Keratinocyte (primary cell): ENCODE measurements around the gene LPGAT1. TPM values are rescaled to one million over a fixed set of nuclear protein-coding genes. Genes with fewer than 3 reads are reported as not detected.

Experiments
- DNase-seq: peaks from one replicate; pipeline ENCODE4 v3.0.0-alpha.2; 2011; ENCODE audit warnings: low read depth, missing footprints, low spot score
- FAIRE-seq: peaks from 2 replicates; lab custom pipeline; 2011; peaks lifted over from hg19 to GRCh38; lab: Jason Lieb, UNC
- H2AFZ ChIP-seq: 2 replicates; pipeline ENCODE4 v1.6.0; 2012; ENCODE audit warnings: low read length, control low read depth, inconsistent platforms; ENCODE audit not compliant: control insufficient read depth
- H3K27ac ChIP-seq: 2 replicates; pipeline ENCODE4 v1.5.1; 2011; ENCODE audit warnings: low read length; ENCODE audit not compliant: control insufficient read depth, insufficient read depth
- H3K27me3 ChIP-seq: 3 replicates; pipeline ENCODE4 v1.6.0; 2011; ENCODE audit warnings: low read length; ENCODE audit not compliant: control insufficient read depth, insufficient read depth; ENCODE audit errors: extremely low read depth
- H3K36me3 ChIP-seq, 2 experiments: 2 replicates in 1 of 2; 3 replicates in 1 of 2; pipeline ENCODE4 v1.5.1; 2011; ENCODE audit warnings: low read length in 2 of 2, mild to moderate bottlenecking in 1 of 2; ENCODE audit not compliant: control insufficient read depth in 2 of 2, insufficient read depth in 2 of 2; ENCODE audit errors: extremely low read depth in 1 of 2
- H3K4me1 ChIP-seq: 3 replicates; pipeline ENCODE4 v1.5.1; 2011; ENCODE audit warnings: low read length; ENCODE audit not compliant: control insufficient read depth, insufficient read depth; ENCODE audit errors: extremely low read depth
- H3K4me2 ChIP-seq: 3 replicates; pipeline ENCODE4 v1.6.0; 2011; ENCODE audit warnings: low read depth, low read length; ENCODE audit not compliant: control insufficient read depth, insufficient read depth; ENCODE audit errors: extremely low read depth
- H3K4me3 ChIP-seq, 3 experiments: fragments of 200-600 bp in 1 of 3; sonication (generic) in 1 of 3; 2 replicates in 2 of 3; 3 replicates in 1 of 3; pipeline ENCODE4 v1.5.1; 2011 to 2016; ENCODE audit warnings: low read length in 3 of 3, mild to moderate bottlenecking in 3 of 3, control low read depth in 2 of 3, inconsistent platforms in 1 of 3, low read depth in 1 of 3, mixed read lengths in 1 of 3, mixed run types in 1 of 3, moderate library complexity in 1 of 3; ENCODE audit not compliant: control insufficient read depth in 2 of 3, insufficient read depth in 2 of 3; ENCODE audit errors: extremely low read depth in 1 of 3
- H3K79me2 ChIP-seq: 2 replicates; pipeline ENCODE4 v1.6.0; 2012; ENCODE audit warnings: low read length; ENCODE audit not compliant: control insufficient read depth, insufficient read depth
- H3K9ac ChIP-seq: 3 replicates; pipeline ENCODE4 v1.6.0; 2011; ENCODE audit warnings: low read length; ENCODE audit not compliant: control insufficient read depth, insufficient read depth; ENCODE audit errors: extremely low read depth
- H3K9me1 ChIP-seq: 3 replicates; pipeline ENCODE4 v1.6.0; 2011; ENCODE audit warnings: low read length; ENCODE audit not compliant: control insufficient read depth, insufficient read depth; ENCODE audit errors: extremely low read depth
- H3K9me3 ChIP-seq: 2 replicates; pipeline ENCODE4 v1.5.1; 2012; ENCODE audit warnings: low read depth, low read length; ENCODE audit not compliant: control insufficient read depth
- H4K20me1 ChIP-seq: 3 replicates; pipeline ENCODE4 v1.6.0; 2011; ENCODE audit warnings: low read length; ENCODE audit not compliant: control insufficient read depth, insufficient read depth; ENCODE audit errors: extremely low read depth
- CTCF ChIP-seq, 3 experiments: IDR thresholded peaks in 1 of 3; conservative IDR thresholded peaks in 1 of 3; optimal IDR thresholded peaks in 1 of 3; 2 replicates in 2 of 3; 3 replicates in 1 of 3; pipeline versions ENCODE3 to v1.5.1; 2011; ENCODE audit warnings: low read length in 3 of 3, mild to moderate bottlenecking in 3 of 3, moderate library complexity in 2 of 3, control low read depth in 1 of 3, inconsistent platforms in 1 of 3; ENCODE audit not compliant: insufficient read depth in 2 of 3; ENCODE audit errors: extremely low read depth in 1 of 3
- EZH2 ChIP-seq: IDR thresholded peaks from one replicate; pipeline ENCODE4 v1.6.1; 2012; ENCODE audit warnings: inconsistent platforms, mild to moderate bottlenecking, low read length, moderate library complexity
- dilution Hi-C: fragments of 300-500 bp; cut with MboI; formaldehyde crosslinking; loops from one replicate; pipeline ENCODE4 v1.7.0; 2020; ENCODE audit warnings: low sequenced_read_pairs; ENCODE audit not compliant: extremely low pct_ligation_motif_present
- polyA plus RNA-seq, 5 experiments: library from polyadenylated mRNA; depleted of rRNA in 3 of 5; stranded (reverse) in 3 of 5; stranded (forward) in 1 of 5; unstranded in 1 of 5; fragments of >200 nt; gene quantifications; 1 replicate in 1 of 5; 2 replicates in 3 of 5; 3 replicates in 1 of 5; pipeline versions ENCODE4 v1.2.1 to v1.2.3, GENCODE V29; 2011 to 2012; ENCODE audit warnings: missing spikeins in 2 of 5, low read depth in 1 of 5, low replicate concordance in 1 of 5

LPGAT1 gene
- polyA plus RNA-seq, 1 donor (not counting 4 experiments of a cell fraction or from before 2014, with no cell fraction given) = 14.7 TPM

- H2AFZ ChIP-seq = no peak overlapping the region
- no peak for FAIRE-seq
- H3K27me3 ChIP-seq = no peaks in the 10 kb centered on the region
- no peaks in the 10 kb centered on the region for H4K20me1 ChIP-seq
- H3K4me1 ChIP-seq = peaks cover 2% of the 10 kb centered on the region
- no peaks in the 10 kb centered on the region for H3K36me3 ChIP-seq
- H3K9ac ChIP-seq = no peak overlapping the region
- H3K9me3 ChIP-seq = no peaks in the 10 kb centered on the region
- H3K9me1 ChIP-seq = peaks cover 3% of the 10 kb centered on the region
- DNase-seq = no peak
- dilution Hi-C loops = no loop called here
- no peak overlapping the region for H3K4me2 ChIP-seq
- no peaks in the 10 kb centered on the region for H3K79me2 ChIP-seq
- TF ChIP-seq CTCF (optimal IDR thresholded peaks at IDR 0.05 in 1 of 3, IDR thresholded peaks at IDR 0.05 in 1 of 3, conservative IDR thresholded peaks at IDR 0.05 in 1 of 3; ENCODE audit: extremely low read depth in 1 of 3, insufficient read depth in 2 of 3, low read length in 3 of 3) = no peak
- TF ChIP-seq EZH2 = no peak
- no peak overlapping the region for H3K27ac ChIP-seq
- H3K4me3 ChIP-seq = no peak overlapping the region
These were observed 16.2 kb downstream of the LPGAT1 start for GRCh38 chr1:211814313-211814712.

GRCh38 chr1:211813590-211813989, 17.0 kb downstream of the LPGAT1 start:
- TF ChIP-seq CTCF (optimal IDR thresholded peaks at IDR 0.05 in 1 of 3, IDR thresholded peaks at IDR 0.05 in 1 of 3, conservative IDR thresholded peaks at IDR 0.05 in 1 of 3; ENCODE audit: extremely low read depth in 1 of 3, insufficient read depth in 2 of 3, low read length in 3 of 3) (no peak), EZH2 (no peak)
- Histone ChIP-seq H3K4me3 (no peak overlapping the region), H3K27me3 (no peaks in the 10 kb centered on the region), H4K20me1 (no peaks in the 10 kb centered on the region), H2AFZ (no peak overlapping the region), H3K4me2 (no peak overlapping the region), H3K36me3 (no peaks in the 10 kb centered on the region), H3K4me1 (no peaks in the 10 kb centered on the region), H3K79me2 (no peaks in the 10 kb centered on the region), H3K9me3 (no peaks in the 10 kb centered on the region), H3K27ac (no peak overlapping the region), H3K9ac (no peak overlapping the region), H3K9me1 (peaks cover 3% of the 10 kb centered on the region)
- FAIRE-seq (no peak), DNase-seq (no peak)
- dilution Hi-C loops = no loop called here
